Measurements from ENCODE around the gene INSR. TPM values are rescaled to one million over a fixed set of nuclear protein-coding genes. Genes with fewer than 3 reads are reported as not detected.
A peak's percentile ranks its signal among the peaks of the same experiment; 100 is the strongest.

INSR gene
- total and polyA plus RNA-seq, 4 experiments from 2014 or later, result 0.06 to 2.2 (median 0.69) TPM

- Histone ChIP-seq H3K27me3 (ENCODE audit: insufficient read depth, low read length) (no peaks in the 10 kb centered on the region), H3K4me3 (ENCODE audit: low read length in 2 of 2) (no peak overlapping the region), H3K4me1 (ENCODE audit: insufficient read depth, low read length) (no peaks in the 10 kb centered on the region), H3K36me3 (ENCODE audit: insufficient read depth, low read length) (no peaks in the 10 kb centered on the region), H3K9me3 (ENCODE audit: control insufficient read depth in 1 of 2, low read length in 2 of 2) (no peaks in the 10 kb centered on the region), H3K27ac (ENCODE audit: low read depth, low read length) (no peak overlapping the region)
- H3K4me1 Mint-ChIP-seq, result no peaks in the 10 kb centered on the region
- H3K9me3 Mint-ChIP-seq, result peaks cover 0 to 2% (median 0%) of the 10 kb centered on the region in 8 donors
- no peak for DNase-seq
- peaks cover 13 to 20% of the 10 kb centered on the region in 2 donors for H3K27me3 Mint-ChIP-seq
- intact Hi-C loops (cut with micrococcal nuclease), result no loop called here
- ChIA-PET POLR2A (ENCODE audit: partially characterized antibody) (no interaction called here), CTCF (ENCODE audit: partially characterized antibody) (no interaction called here)
- H3K4me3 Mint-ChIP-seq, result no peak overlapping the region
- H3K36me3 Mint-ChIP-seq, result no peaks in the 10 kb centered on the region
- H3K27ac Mint-ChIP-seq, result no peak overlapping the region
Measured at GRCh38 chr19:7224209-7224686, 70.0 kb downstream of the INSR start.

DNA sequence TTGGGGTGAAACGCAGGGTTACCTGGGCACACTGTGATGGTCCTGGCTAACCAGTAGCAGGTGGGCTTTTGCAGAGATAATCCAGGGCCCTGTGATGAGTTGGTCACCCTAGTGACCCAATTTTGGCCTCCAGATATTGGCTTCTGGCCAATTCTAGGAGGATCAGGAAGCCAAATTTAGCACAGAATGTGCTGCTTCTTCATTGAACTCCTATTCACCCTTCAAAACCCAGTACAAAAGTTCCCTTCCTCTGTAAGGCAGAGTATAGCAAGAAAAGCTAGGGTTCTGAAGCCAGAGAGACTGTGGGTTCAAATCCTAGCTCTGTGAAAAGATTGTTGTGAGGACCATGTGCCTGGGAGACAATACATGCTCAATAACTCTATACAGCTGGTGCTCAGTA is 70.8 kb downstream of the INSR start:
- no peaks in the 10 kb centered on the region for H3K36me3 Mint-ChIP-seq
- no peaks in the 10 kb centered on the region for H3K9me3 Mint-ChIP-seq
- H3K4me1 ChIP-seq (ENCODE audit: insufficient read depth, low read length), result no peaks in the 10 kb centered on the region
- no peak overlapping the region for H3K4me3 Mint-ChIP-seq
- H3K27me3 Mint-ChIP-seq, result peaks cover 13 to 18% of the 10 kb centered on the region in 2 donors
- ChIA-PET POLR2A (ENCODE audit: partially characterized antibody) (no interaction called here), CTCF (ENCODE audit: partially characterized antibody) (no interaction called here)
- intact Hi-C loops (cut with micrococcal nuclease), result no loop called here
- no peak overlapping the region for H3K4me3 ChIP-seq (ENCODE audit: low read length in 2 of 2)
- H3K9me3 ChIP-seq (ENCODE audit: control insufficient read depth in 1 of 2, low read length in 2 of 2), result no peaks in the 10 kb centered on the region
- H3K4me1 Mint-ChIP-seq, result no peaks in the 10 kb centered on the region
- no peaks in the 10 kb centered on the region for H3K27me3 ChIP-seq (ENCODE audit: insufficient read depth, low read length)
- H3K36me3 ChIP-seq (ENCODE audit: insufficient read depth, low read length), result no peaks in the 10 kb centered on the region
- H3K27ac Mint-ChIP-seq, result no peak overlapping the region
- no peak for DNase-seq
- H3K27ac ChIP-seq (ENCODE audit: low read depth, low read length), result no peak overlapping the region

DNA sequence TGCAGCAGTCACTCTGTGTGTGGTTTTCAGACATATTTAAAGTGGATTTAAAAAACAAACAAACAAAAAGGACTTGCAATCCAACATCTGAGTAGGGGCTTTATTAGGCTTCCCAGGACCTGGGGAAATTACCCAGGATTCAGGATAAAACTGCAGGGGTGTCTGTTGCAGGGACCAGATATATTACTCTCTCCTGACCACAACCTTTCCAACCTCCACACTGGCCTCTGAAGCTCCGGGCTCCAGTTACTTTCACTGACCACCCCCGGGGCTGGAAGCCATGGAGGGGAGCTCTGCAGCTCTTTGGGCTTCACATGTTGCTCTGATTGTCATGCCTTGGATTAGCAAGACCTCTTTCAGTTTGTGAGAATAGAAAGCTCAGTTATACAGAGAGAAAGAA is 75.2 kb downstream of the INSR start:
- H3K9me3 Mint-ChIP-seq, result no peaks in the 10 kb centered on the region
- no peaks in the 10 kb centered on the region for H3K4me1 ChIP-seq (ENCODE audit: insufficient read depth, low read length)
- H3K36me3 ChIP-seq (ENCODE audit: insufficient read depth, low read length), result no peaks in the 10 kb centered on the region
- DNase-seq, result no peak
- ChIA-PET CTCF (ENCODE audit: partially characterized antibody) (no interaction called here), POLR2A (ENCODE audit: partially characterized antibody) (no interaction called here)
- intact Hi-C loops (cut with micrococcal nuclease), result no loop called here
- no peak overlapping the region for H3K4me3 ChIP-seq (ENCODE audit: low read length in 2 of 2)
- H3K4me3 Mint-ChIP-seq, result no peak overlapping the region
- peaks cover 5 to 11% of the 10 kb centered on the region in 2 donors for H3K27me3 Mint-ChIP-seq
- H3K27ac Mint-ChIP-seq, result no peak overlapping the region
- H3K36me3 Mint-ChIP-seq, result no peaks in the 10 kb centered on the region
- no peaks in the 10 kb centered on the region for H3K9me3 ChIP-seq (ENCODE audit: control insufficient read depth in 1 of 2, low read length in 2 of 2)
- no peak overlapping the region for H3K27ac ChIP-seq (ENCODE audit: low read depth, low read length)
- H3K27me3 ChIP-seq (ENCODE audit: insufficient read depth, low read length), result no peaks in the 10 kb centered on the region
- no peaks in the 10 kb centered on the region for H3K4me1 Mint-ChIP-seq

DNA sequence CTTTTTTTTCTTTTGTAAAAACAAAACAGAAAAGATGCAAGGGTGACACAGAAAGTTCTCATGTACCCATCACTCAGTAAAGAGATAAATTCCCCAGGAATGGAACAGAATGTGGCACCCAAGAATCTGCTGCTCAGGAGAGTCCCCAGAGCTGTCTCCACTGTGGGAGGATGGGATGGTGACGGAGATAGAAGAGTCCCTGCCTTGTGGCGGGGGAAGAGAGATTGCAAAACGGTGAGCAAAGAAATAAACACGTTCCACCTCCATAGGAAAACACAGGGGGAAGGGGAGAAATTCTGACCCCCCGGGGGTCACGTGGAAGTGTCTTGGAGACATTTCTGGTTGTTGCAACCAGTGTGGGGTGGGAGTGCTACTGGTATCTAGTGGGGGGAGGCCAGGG is 76.4 kb downstream of the INSR start:
- intact Hi-C loops (cut with micrococcal nuclease), result no loop called here
- ChIA-PET CTCF (ENCODE audit: partially characterized antibody) (no interaction called here), POLR2A (ENCODE audit: partially characterized antibody) (no interaction called here)
- H3K4me3 ChIP-seq (ENCODE audit: low read length in 2 of 2), result no peak overlapping the region
- Mint-ChIP-seq H3K27ac (no peak overlapping the region), H3K27me3 (peaks cover 8 to 11% of the 10 kb centered on the region in 2 donors), H3K4me1 (peaks cover 0 to 2% (median 0%) of the 10 kb centered on the region in 4 donors), H3K9me3 (no peaks in the 10 kb centered on the region), H3K36me3 (no peaks in the 10 kb centered on the region), H3K4me3 (no peak overlapping the region)
- H3K27ac ChIP-seq (ENCODE audit: low read depth, low read length), result no peak overlapping the region
- DNase-seq, result no peak
- no peaks in the 10 kb centered on the region for H3K9me3 ChIP-seq (ENCODE audit: control insufficient read depth in 1 of 2, low read length in 2 of 2)
- no peaks in the 10 kb centered on the region for H3K36me3 ChIP-seq (ENCODE audit: insufficient read depth, low read length)
- no peaks in the 10 kb centered on the region for H3K4me1 ChIP-seq (ENCODE audit: insufficient read depth, low read length)
- no peaks in the 10 kb centered on the region for H3K27me3 ChIP-seq (ENCODE audit: insufficient read depth, low read length)

- no peak overlapping the region for H3K4me3 ChIP-seq (ENCODE audit: low read length in 2 of 2)
- no peaks in the 10 kb centered on the region for H3K36me3 Mint-ChIP-seq
- H3K36me3 ChIP-seq (ENCODE audit: insufficient read depth, low read length), result no peaks in the 10 kb centered on the region
- H3K9me3 Mint-ChIP-seq, result no peaks in the 10 kb centered on the region
- CTCF ChIA-PET (ENCODE audit: partially characterized antibody), result no interaction called here
- H3K27me3 Mint-ChIP-seq, result peaks cover 5 to 12% of the 10 kb centered on the region in 2 donors
- H3K4me1 ChIP-seq (ENCODE audit: insufficient read depth, low read length), result no peaks in the 10 kb centered on the region
- peaks cover 0 to 2% (median 0%) of the 10 kb centered on the region in 4 donors for H3K4me1 Mint-ChIP-seq
- H3K27me3 ChIP-seq (ENCODE audit: insufficient read depth, low read length), result no peaks in the 10 kb centered on the region
- H3K9me3 ChIP-seq (ENCODE audit: control insufficient read depth in 1 of 2, low read length in 2 of 2), result no peaks in the 10 kb centered on the region
- peak overlapping the region in 1 of 7 donors; percentile 50 for H3K27ac Mint-ChIP-seq
- intact Hi-C loops (cut with micrococcal nuclease), result no loop called here
- no peak overlapping the region for H3K27ac ChIP-seq (ENCODE audit: low read depth, low read length)
- no peak for DNase-seq
- H3K4me3 Mint-ChIP-seq, result no peak overlapping the region
- POLR2A ChIA-PET (ENCODE audit: partially characterized antibody), result no interaction called here
Measured at GRCh38 chr19:7216373-7216902, 77.8 kb downstream of the INSR start.

GRCh38 chr19:7215176-7215575 is 79.0 kb downstream of the INSR start:
- Mint-ChIP-seq H3K4me3 (no peak overlapping the region), H3K9me3 (no peaks in the 10 kb centered on the region)

DNA sequence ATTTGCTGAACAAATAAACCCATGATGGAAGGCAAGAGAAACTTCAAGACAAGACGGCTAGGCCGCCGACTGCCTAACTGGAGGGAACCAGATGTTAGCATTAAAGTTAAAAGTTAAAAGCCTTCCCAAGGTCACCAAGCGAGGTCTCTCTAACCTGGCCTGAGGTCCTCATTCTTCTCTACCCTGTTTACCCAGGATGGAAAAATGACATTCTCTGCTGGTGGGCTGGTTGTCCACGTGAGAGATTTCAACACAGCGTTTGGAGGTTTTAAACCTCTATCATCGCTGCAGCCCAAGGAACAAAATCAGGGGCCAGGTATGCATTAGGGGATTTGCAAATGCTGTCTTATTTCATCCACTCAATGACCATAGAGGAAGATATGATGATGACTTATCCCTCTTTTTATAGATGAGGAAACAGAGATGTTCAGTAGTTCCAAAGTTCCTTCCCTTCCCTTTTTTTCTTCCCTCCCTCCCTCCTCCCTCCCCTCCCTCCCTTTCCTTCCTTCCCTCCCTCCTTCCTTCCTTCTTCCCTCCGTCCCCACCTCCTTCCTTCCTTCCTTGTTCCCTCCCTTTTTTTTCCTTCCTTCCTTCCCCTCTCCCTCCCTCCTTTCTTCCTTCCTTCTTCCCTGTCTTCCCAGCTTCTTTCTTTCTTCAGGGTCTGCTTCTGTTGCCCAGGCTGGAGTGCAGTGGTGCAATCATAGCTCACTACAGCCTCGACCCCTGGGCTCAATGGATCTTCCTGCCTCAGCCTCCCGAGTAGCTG is 79.7 kb downstream of the INSR start:
- H3K4me1 Mint-ChIP-seq, result peaks cover 2 to 4% (median 3%) of the 10 kb centered on the region in 4 donors
- ChIA-PET CTCF (ENCODE audit: partially characterized antibody) (no interaction called here), POLR2A (ENCODE audit: partially characterized antibody) (no interaction called here)
- intact Hi-C loops (cut with micrococcal nuclease), result no loop called here
- DNase-seq, result no peak
- H3K9me3 Mint-ChIP-seq, result no peaks in the 10 kb centered on the region
- no peaks in the 10 kb centered on the region for H3K9me3 ChIP-seq (ENCODE audit: control insufficient read depth in 1 of 2, low read length in 2 of 2)
- H3K27ac ChIP-seq (ENCODE audit: low read depth, low read length), result no peak overlapping the region
- H3K27me3 Mint-ChIP-seq, result peaks cover 5 to 14% of the 10 kb centered on the region in 2 donors
- H3K4me3 Mint-ChIP-seq, result no peak overlapping the region
- no peaks in the 10 kb centered on the region for H3K36me3 Mint-ChIP-seq
- H3K36me3 ChIP-seq (ENCODE audit: insufficient read depth, low read length), result no peaks in the 10 kb centered on the region
- no peak overlapping the region for H3K4me3 ChIP-seq (ENCODE audit: low read length in 2 of 2)
- no peaks in the 10 kb centered on the region for H3K4me1 ChIP-seq (ENCODE audit: insufficient read depth, low read length)
- no peaks in the 10 kb centered on the region for H3K27me3 ChIP-seq (ENCODE audit: insufficient read depth, low read length)
- no peak overlapping the region for H3K27ac Mint-ChIP-seq

More at GRCh38 chr19:7215176-7215575, 79.0 kb downstream of the INSR start:
- POLR2A ChIA-PET (ENCODE audit: partially characterized antibody), result no interaction called here
- Histone ChIP-seq H3K36me3 (ENCODE audit: insufficient read depth, low read length) (no peaks in the 10 kb centered on the region), H3K27ac (ENCODE audit: low read depth, low read length) (no peak overlapping the region), H3K27me3 (ENCODE audit: insufficient read depth, low read length) (no peaks in the 10 kb centered on the region), H3K9me3 (ENCODE audit: control insufficient read depth in 1 of 2, low read length in 2 of 2) (no peaks in the 10 kb centered on the region), H3K4me1 (ENCODE audit: insufficient read depth, low read length) (no peaks in the 10 kb centered on the region), H3K4me3 (ENCODE audit: low read length in 2 of 2) (no peak overlapping the region)
- Mint-ChIP-seq H3K4me1 (peaks cover 0 to 2% (median 0%) of the 10 kb centered on the region in 4 donors), H3K36me3 (no peaks in the 10 kb centered on the region), H3K27me3 (peaks cover 5 to 17% of the 10 kb centered on the region in 2 donors), H3K27ac (no peak overlapping the region)
- no peak for DNase-seq
- CTCF ChIA-PET (ENCODE audit: partially characterized antibody), result no interaction called here
- intact Hi-C loops (cut with micrococcal nuclease), result no loop called here

All from CD4-positive, alpha-beta memory T cell (primary cell).